GM06990 (cell line): ENCODE results near the gene AMH.

ENCODE experiments used
- DNase-seq: peaks from one replicate; pipeline ENCODE4 v3.0.0-alpha.2; 2011; ENCODE audit not compliant: insufficient read length; ENCODE audit errors: extremely low read depth
- H3K27me3 ChIP-seq: replicated peaks from 2 replicates; pipeline ENCODE4 v1.6.0; 2011; ENCODE audit warnings: low read length; ENCODE audit not compliant: control insufficient read depth, insufficient read depth
- H3K36me3 ChIP-seq: 2 replicates; pipeline ENCODE4 v1.5.1; 2011; ENCODE audit warnings: low read length; ENCODE audit not compliant: control insufficient read depth, insufficient read depth
- H3K4me3 ChIP-seq: replicated peaks from 2 replicates; pipeline ENCODE4 v1.5.1; 2011; ENCODE audit warnings: low read depth, mild to moderate bottlenecking, control low read depth, low read length
- CTCF ChIP-seq: IDR thresholded peaks from 2 replicates; pipeline ENCODE4 v1.5.1; 2011; ENCODE audit warnings: low read length, control low read depth, mild to moderate bottlenecking, inconsistent platforms; ENCODE audit not compliant: insufficient read depth, poor library complexity, severe bottlenecking

AMH gene

GRCh38 chr19:2255982-2256685 is 7.0 kb downstream of the AMH start, which contains the start of gene JSRP1:
JSRP1 (minus strand) TSS chr19:2256417; CDS start chr19:2255314, 1,103 bp downstream.
- TF ChIP-seq CTCF: peak; percentile 27
- peak; percentile 49 for DNase-seq
- H3K27me3 ChIP-seq: no peaks in the 10 kb centered on the region; the same call in 1 of the 2 replicates
- peak within 1 kb of the TSS; percentile 52 for H3K4me3 ChIP-seq
- no peaks in the 10 kb centered on the region for H3K36me3 ChIP-seq

- DNase-seq: no peak
- TF ChIP-seq CTCF: no peak
Measured at GRCh38 chr19:2259336-2259735, 10.2 kb downstream of the AMH start.

GRCh38 chr19:2260341-2260805 is 11.2 kb downstream of the AMH start:
- Histone ChIP-seq H3K4me3 (no peak overlapping the region), H3K27me3 (no peaks in the 10 kb centered on the region), H3K36me3 (no peaks in the 10 kb centered on the region)
- no peak for TF ChIP-seq CTCF
- no peak for DNase-seq

More at GRCh38 chr19:2259336-2259735, 10.2 kb downstream of the AMH start:
- no peaks in the 10 kb centered on the region for H3K36me3 ChIP-seq
- H3K27me3 ChIP-seq: no peaks in the 10 kb centered on the region
- no peak overlapping the region for H3K4me3 ChIP-seq

GRCh38 chr19:2261438-2262172 is 12.5 kb downstream of the AMH start:
- no peak for DNase-seq
- TF ChIP-seq CTCF: peak; percentile 87
- H3K36me3 ChIP-seq: no peaks in the 10 kb centered on the region
- no peaks in the 10 kb centered on the region for H3K27me3 ChIP-seq
- H3K4me3 ChIP-seq: no peak overlapping the region

GRCh38 chr19:2266183-2266993 is 17.3 kb downstream of the AMH start:
- peak; percentile 2 for TF ChIP-seq CTCF
- Histone ChIP-seq H3K27me3 (no peaks in the 10 kb centered on the region), H3K36me3 (no peaks in the 10 kb centered on the region; the same call in 1 of the 2 replicates), H3K4me3 (no peak overlapping the region)
- peak; percentile 79 for DNase-seq
